SU-DHL-6 (cell line): ENCODE data around the gene NTF4.
"Not testable (repeated sequence)": the region's sequence is repeated elsewhere in the genome, so short reads cannot be mapped to it uniquely, and the experiment has no call there.

Source experiments
- CTCF ChIP-seq: fragments of 200-600 bp; sonication (generic); IDR thresholded peaks from one replicate; pipeline ENCODE4 v1.5.1; 2017; ENCODE audit warnings: antibody characterized with exemption, mild to moderate bottlenecking, low read length, moderate library complexity; ENCODE audit not compliant: insufficient read depth, poor library complexity, severe bottlenecking
- EZH2phosphoT487 ChIP-seq: fragments of 200-600 bp; sonication (generic), shearing (Covaris generic); conservative IDR thresholded peaks from 2 replicates; pipeline ENCODE4 v1.6.1; 2018; ENCODE audit warnings: mild to moderate bottlenecking, antibody characterized with exemption, low read length, moderate library complexity, mixed read lengths

- TF ChIP-seq CTCF = peak; percentile 23
- not testable (repeated sequence) for TF ChIP-seq EZH2phosphoT487
Observed at GRCh38 chr19:49036815-49037214, 27.8 kb downstream of the NTF4 start, which contains the start of gene CGB1.
